ENCODE results near the gene TRAF7. TPM values are rescaled to one million over a fixed set of nuclear protein-coding genes. Genes with fewer than 3 reads are reported as not detected.
"Not testable (repeated sequence)": the region's sequence is repeated elsewhere in the genome, so short reads cannot be mapped to it uniquely, and the experiment has no call there.

TRAF7 gene
- total RNA-seq: 10 to 100 TPM; 56.7 to 62.0 TPM
- long read RNA-seq, donor 1, transcript TRAF7-201 (21 exons, 3,700 nt): major isoform, 14 of 45 reads
- long read RNA-seq, donor 1, partial matches to known transcripts: 19 of 45 reads
- long read RNA-seq, donor 1, other reads (novel, unspliced or antisense): 12 of 45 reads
- long read RNA-seq, donor 2, transcript TRAF7-201 (21 exons, 3,700 nt): major isoform, 15 of 52 reads
- long read RNA-seq, donor 2, partial matches to known transcripts: 27 of 52 reads
- long read RNA-seq, donor 2, other reads (novel, unspliced or antisense): 10 of 52 reads

GRCh38 chr16:2155091-2155950, at the start of gene TRAF7:
TSS of gene TRAF7 (plus strand) at chr16:2155782. CDS start at chr16:2163921, 8,139 bp downstream.
- intact Hi-C loops (cut with DNase I): no loop called here
- DNase-seq (ENCODE audit: low spot score): peak; percentile 100

GRCh38 chr16:2106211-2106610, 49.4 kb upstream of the TRAF7 start:
- DNase-seq (ENCODE audit: low spot score); intact Hi-C loops (cut with DNase I): not testable (repeated sequence)

- DNase-seq (ENCODE audit: low spot score): peak; percentile 84
- intact Hi-C loops (cut with DNase I): not testable (repeated sequence)
Measured at GRCh38 chr16:2107121-2107790, 48.3 kb upstream of the TRAF7 start.

DNA sequence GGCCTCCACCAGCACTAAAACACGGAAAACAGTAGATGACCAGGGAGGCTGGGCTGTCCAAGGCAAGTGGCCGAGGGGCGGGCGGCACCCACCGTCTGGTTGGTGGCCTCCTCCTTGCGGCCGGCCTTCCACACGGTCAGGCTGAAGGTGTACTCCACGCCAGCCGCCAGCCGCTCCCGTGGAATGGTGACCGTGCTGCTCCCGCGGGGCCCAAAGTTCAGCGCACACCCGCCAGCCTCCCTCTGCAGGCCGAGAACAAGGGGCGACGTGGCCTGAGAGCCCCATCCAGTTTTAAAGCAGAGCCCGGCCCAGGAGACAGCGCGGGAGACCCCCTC, 47.8 kb upstream of the TRAF7 start:
- DNase-seq (ENCODE audit: low spot score): not testable (repeated sequence)

DNA sequence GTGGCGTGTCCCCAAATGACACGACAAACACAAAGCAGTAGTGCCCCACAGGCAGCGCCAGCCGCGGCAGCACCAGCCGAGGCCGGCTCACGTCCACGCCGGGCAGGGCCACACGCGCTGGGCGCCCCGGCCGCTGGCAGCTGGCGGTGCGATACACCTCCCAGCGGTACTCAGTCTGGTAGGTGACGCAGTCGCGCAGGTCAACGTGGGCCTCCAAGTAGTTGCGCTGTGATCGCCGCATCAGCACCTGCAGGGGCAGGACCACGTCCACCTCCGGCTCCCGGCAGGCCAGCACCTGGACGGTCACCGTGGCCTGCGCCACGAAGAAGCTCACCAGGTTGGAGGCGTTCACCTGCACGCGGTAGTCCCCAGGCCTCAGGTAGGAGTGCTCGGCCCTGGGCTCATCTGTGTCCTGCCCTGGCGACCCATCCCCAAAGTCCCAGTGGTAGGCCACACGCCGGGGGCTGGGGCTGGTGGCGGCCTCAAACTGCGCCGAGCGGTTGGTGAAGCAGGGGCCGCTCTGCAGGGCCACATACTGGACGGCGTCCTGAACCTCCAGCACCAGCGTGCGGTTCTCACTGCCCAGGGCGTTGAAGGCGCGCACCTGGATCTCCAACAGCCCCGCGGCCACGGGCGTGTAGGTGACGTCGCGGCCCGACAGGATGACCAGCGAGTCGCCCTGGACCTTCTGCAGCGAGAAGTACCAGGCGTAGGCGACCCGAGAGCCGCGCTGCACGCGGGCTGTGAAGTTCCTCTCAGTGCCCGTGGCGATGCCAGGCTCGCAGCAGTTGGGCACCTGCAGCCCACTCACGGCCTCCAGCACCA, 46.9 kb upstream of the TRAF7 start:
- DNase-seq (ENCODE audit: low spot score); intact Hi-C loops (cut with DNase I): not testable (repeated sequence)

More for the DNA sequence above, 47.8 kb upstream of the TRAF7 start:
- intact Hi-C loops (cut with DNase I): not testable (repeated sequence)

DNA sequence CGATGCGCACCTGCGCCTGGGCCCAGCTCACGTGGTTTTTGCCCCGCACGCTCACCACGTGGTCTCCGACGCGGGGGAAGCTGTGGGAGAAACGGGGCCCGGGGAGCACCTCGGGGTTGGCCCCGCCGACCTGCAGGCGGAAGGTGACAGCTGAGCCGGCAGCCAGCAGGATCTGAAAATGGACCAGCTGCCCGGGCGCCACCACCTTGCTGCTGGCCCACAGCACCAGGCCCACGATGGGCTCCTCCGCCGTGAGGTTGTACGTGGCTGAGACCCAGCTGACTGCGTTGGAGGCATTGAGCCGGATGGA, 46.4 kb upstream of the TRAF7 start:
- intact Hi-C loops (cut with DNase I); DNase-seq (ENCODE audit: low spot score): not testable (repeated sequence)

GRCh38 chr16:2109872-2110271, 45.7 kb upstream of the TRAF7 start:
- DNase-seq (ENCODE audit: low spot score); intact Hi-C loops (cut with DNase I): not testable (repeated sequence)

DNA sequence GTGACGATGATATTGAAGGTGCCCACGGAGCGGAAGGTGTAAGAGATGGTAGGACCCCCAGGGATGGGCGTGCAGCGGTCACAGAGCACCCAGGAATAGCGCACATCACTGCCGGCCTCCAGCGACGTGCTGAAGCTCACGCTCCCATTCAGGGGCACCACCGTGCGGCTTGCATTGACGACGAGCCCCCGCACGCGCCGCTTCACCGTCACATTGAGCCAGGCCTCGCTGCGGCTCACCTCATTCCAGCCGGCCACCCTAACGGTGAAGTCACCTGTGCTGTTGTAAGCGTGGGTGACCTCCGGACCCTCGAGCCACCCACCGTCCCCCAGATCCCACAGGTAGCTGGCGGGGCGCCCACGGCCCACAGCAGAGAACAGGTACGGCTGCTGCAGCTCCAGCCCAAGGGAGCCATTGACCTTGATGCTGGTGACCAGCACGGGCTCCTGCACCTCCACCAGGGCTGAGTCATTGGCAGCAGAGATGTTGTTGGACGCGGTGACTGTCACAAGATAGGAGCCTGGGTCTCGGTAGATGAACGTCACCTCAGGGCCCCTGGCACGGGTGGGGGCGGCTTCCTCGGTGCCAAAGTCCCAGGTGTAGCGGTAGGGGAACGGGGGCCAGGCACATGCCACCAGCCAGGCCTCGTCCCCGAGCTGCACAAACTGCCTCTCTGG, 45.1 kb upstream of the TRAF7 start:
- intact Hi-C loops (cut with DNase I); DNase-seq (ENCODE audit: low spot score): not testable (repeated sequence)

- DNase-seq (ENCODE audit: low spot score); intact Hi-C loops (cut with DNase I): not testable (repeated sequence)
Measured at GRCh38 chr16:2111009-2111353, 44.6 kb upstream of the TRAF7 start.

DNA sequence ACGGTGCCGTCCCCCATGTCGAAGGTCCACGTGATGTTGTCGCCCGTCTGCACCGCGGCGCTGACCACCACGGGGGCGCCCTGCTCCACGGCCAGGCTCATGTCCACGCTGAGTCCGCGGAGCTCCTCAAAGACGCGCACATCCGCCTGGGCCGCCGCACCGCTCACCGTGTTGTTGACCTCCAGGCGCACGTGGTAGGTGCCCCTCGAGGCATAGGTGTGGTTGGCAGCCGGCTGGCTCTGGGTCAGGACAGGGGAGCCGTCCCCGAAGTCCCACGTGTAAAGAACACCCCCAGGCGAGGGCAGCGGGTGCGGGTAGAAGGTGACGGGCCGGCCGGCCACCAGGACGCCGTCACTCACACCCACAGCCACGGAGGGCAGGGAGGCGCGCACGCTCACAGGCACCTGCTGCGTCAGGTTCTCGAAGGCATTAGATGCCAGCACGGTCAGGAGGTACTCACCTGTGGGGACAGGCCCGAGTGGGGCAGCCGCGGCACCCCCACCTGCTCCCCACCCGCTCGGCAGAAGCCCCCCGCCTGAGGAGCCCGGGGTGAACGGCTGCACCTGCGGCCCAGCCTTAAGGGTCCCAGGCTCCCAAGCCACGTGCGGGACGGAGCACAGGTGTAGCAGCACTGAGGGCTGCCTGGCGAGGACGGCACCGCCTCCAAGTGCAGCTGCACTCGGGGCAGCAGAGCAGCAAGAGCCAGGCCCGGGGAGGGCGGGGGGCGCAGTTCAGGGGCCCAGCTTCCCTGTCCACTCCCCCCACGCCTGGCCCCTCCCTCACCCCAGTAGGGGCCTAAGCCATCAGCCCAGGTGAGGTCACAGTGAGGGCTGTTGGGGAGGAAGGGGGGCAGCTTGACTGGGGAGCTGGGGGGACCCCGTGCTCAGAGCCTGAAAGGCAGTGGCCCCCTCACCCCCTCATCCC, 43.9 kb upstream of the TRAF7 start:
- DNase-seq (ENCODE audit: low spot score); intact Hi-C loops (cut with DNase I): not testable (repeated sequence)

DNA sequence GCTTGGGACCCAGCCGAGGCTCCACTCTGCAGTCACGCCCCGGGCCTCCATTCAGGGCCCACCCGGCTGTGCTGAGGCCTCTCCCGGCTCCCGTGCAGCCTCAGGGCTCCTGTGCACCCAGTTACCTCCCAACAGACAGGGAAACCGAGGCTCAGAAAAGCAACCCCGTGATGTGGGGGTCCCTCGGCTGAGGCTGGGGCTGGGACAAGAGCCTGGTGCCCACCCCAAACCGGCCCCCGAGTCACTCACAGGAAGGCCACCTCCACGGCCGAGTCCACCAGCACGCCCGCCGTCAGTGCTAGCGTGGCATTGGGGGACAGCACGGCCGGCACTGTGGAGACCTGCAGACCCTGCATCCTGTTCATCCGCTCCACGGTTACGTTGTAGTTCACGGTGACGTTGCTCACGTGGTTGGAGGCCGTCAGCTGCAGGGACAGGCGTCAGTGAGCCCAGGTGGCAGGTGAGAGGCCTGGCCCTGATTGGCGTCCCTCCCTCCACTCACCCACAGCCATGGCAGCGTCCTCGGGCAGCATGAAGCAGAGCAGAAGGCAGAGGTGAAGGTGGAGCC, 43.0 kb upstream of the TRAF7 start:
- DNase-seq (ENCODE audit: low spot score); intact Hi-C loops (cut with DNase I): not testable (repeated sequence)

- intact Hi-C loops (cut with DNase I); DNase-seq (ENCODE audit: low spot score): not testable (repeated sequence)
Measured at GRCh38 chr16:2114225-2114624, 41.4 kb upstream of the TRAF7 start.

DNA sequence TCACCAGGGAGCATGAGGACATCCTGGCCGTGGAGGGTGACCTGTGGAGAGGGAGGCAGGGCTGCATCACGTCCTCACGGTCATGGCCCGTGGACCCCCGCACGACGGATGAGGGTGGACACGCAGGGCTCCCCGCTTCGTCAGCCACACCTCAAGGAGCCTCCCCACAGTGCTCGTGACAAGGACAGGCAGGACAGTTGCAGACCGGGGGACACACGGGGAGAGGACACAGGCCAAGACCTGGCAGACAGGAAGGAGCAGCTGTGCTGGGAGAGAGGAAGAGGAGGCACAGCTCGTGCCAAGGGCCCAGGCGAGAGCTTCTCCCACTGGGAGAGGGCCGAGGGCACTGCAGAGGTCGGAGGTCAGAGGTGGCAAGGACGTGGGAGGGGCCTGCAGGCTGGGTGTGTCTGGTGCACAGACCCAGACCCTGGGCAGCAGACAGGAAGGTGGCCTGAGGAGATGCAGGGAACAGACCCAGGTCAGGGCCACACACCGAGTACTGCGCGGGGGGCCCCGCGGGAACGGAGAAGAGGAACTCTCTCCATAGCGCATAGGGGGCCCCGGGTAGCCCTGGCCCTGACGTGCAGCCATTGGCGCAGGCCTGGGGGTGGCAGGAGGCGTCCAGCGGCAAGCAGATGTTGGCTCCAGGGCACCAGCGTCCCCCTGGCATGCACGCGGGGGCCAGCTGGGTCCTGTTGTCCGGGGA, 40.5 kb upstream of the TRAF7 start:
- DNase-seq (ENCODE audit: low spot score); intact Hi-C loops (cut with DNase I): not testable (repeated sequence)

- intact Hi-C loops (cut with DNase I): no loop called here
- DNase-seq (ENCODE audit: low spot score): no peak
Measured at GRCh38 chr16:2115591-2115973, 40.0 kb upstream of the TRAF7 start.

GRCh38 chr16:2116428-2116827, 39.2 kb upstream of the TRAF7 start:
- intact Hi-C loops (cut with DNase I): not testable (repeated sequence)

GRCh38 chr16:2117341-2117740, 38.2 kb upstream of the TRAF7 start:
- intact Hi-C loops (cut with DNase I); DNase-seq (ENCODE audit: low spot score): not testable (repeated sequence)

More at GRCh38 chr16:2116428-2116827, 39.2 kb upstream of the TRAF7 start:
- DNase-seq (ENCODE audit: low spot score): not testable (repeated sequence)

Data from posterior vena cava (tissue), 2 donors.